LNCaP clone FGC (cell line): ENCODE results near the gene CD163L1.
"Not testable (repeated sequence)": the region's sequence is repeated elsewhere in the genome, so short reads cannot be mapped to it uniquely, and the experiment has no call there.

Source experiments
- DNase-seq: peaks from one replicate; pipeline ENCODE4 v3.0.0-alpha.2; 2011; ENCODE audit warnings: low read depth
- H3K4me3 ChIP-seq: 2 replicates; pipeline ENCODE4 v1.5.1; 2011; ENCODE audit warnings: mild to moderate bottlenecking, low read depth, low read length, control low read depth
- TF ChIP-seq, protein P1 (sequence below): IDR thresholded peaks from 2 replicates; pipeline ENCODE4 v1.5.1; 2012; ENCODE audit warnings: mild to moderate bottlenecking; ENCODE audit not compliant: control insufficient read depth, insufficient read depth; ENCODE audit errors: extremely low read depth

CD163L1 gene

DNA sequence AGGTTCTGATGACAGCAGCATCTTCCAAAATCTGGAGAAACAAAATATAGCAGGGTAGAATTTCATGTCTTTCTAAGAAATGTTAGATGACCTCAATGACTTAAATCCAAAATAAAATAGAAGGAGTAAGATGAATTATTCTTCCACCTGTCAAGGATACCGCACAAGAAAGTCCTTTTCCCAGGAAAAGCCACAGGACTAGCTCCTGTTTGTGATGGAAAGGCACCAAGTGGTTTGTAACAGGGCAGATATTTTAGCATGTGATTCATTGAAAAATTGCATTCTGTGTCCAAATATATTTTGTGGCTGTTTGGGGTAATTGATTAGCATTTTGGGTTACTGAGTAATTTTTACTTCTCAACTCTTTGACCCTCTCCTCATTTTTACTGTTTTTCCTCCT, 2.7 kb downstream of the CD163L1 start:
- no peak for DNase-seq

GRCh38 chr12:7439579-7440505, 4.1 kb downstream of the CD163L1 start:
- H3K4me3 ChIP-seq: no peak overlapping the region
- TF ChIP-seq, protein P1, sequence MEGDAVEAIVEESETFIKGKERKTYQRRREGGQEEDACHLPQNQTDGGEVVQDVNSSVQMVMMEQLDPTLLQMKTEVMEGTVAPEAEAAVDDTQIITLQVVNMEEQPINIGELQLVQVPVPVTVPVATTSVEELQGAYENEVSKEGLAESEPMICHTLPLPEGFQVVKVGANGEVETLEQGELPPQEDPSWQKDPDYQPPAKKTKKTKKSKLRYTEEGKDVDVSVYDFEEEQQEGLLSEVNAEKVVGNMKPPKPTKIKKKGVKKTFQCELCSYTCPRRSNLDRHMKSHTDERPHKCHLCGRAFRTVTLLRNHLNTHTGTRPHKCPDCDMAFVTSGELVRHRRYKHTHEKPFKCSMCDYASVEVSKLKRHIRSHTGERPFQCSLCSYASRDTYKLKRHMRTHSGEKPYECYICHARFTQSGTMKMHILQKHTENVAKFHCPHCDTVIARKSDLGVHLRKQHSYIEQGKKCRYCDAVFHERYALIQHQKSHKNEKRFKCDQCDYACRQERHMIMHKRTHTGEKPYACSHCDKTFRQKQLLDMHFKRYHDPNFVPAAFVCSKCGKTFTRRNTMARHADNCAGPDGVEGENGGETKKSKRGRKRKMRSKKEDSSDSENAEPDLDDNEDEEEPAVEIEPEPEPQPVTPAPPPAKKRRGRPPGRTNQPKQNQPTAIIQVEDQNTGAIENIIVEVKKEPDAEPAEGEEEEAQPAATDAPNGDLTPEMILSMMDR: no peak
- no peak for DNase-seq

More for the DNA sequence above, 2.7 kb downstream of the CD163L1 start:
- TF ChIP-seq, protein P1: no peak
- H3K4me3 ChIP-seq: no peak overlapping the region

- H3K4me3 ChIP-seq, DNase-seq: not testable (repeated sequence)
Measured at GRCh38 chr12:7438291-7438995, 5.5 kb downstream of the CD163L1 start.

DNA sequence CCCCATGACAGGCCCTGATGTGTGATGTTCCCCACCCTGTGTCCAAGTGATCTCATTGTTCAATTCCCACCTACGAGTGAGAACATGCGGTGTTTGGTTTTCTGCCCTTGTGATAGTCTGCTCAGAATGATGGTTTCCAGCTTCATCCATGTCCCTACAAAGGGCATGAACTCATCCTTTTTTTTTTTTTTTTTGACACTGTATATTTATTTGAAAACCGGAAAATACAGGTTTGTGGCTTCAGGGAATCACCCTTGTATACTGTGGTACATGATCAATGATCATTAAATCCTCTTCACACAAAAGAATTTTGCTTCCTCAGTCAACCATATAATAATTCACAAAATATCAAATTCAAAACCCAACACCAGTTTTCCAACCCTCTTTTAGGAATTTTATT, 6.5 kb downstream of the CD163L1 start:
- not testable (repeated sequence) for DNase-seq, H3K4me3 ChIP-seq

DNA sequence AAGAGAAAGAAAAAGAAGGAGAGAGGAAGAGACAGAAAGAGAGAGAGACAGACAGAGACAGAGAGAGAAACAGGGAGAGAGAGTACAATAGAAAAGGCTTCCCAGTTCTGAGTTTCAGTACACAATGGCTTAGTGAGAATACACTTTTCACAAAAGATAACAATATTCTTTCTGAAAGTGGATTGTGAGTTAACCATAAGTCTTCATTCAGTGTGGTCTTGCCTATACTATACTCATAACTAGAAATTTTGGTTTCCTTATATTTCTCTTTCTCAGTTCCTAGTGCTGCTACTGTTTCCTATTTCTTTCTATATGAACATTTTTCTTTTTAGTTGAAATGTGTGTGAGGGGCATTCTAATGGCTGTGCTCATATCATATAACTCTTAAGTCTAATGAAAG, 9.3 kb downstream of the CD163L1 start:
- no peak for DNase-seq
- H3K4me3 ChIP-seq: no peak overlapping the region
- TF ChIP-seq, protein P1: no peak

- H3K4me3 ChIP-seq: no peak overlapping the region
- no peak for DNase-seq
- TF ChIP-seq, protein P1: no peak
Measured at GRCh38 chr12:7433276-7433822, 10.6 kb downstream of the CD163L1 start.

GRCh38 chr12:7431993-7432685, 11.8 kb downstream of the CD163L1 start:
- DNase-seq: no peak
- TF ChIP-seq, protein P1: no peak
- no peak overlapping the region for H3K4me3 ChIP-seq
